H1 (cell line): Measurements from ENCODE around the gene DLG1. TPM values are rescaled to one million over a fixed set of nuclear protein-coding genes. Genes with fewer than 3 reads are reported as not detected.

Source experiments
- CTCF ChIA-PET: fragments of 300-600 bp; sonication (Branson Sonifier 250); formaldehyde crosslinking; loops from one replicate; lab custom pipeline; 2021; ENCODE audit not compliant: partially characterized antibody; lab: Charles Lee
- POLR2A ChIA-PET: fragments of 300-600 bp; sonication (Branson Sonifier 250); formaldehyde crosslinking; loops from one replicate; lab custom pipeline; 2021; ENCODE audit warnings: inconsistent platforms; ENCODE audit not compliant: partially characterized antibody; lab: Charles Lee
- DNase-seq, 2 experiments: peaks; one replicate each; pipeline versions ENCODE4 v3.0.0 to v3.0.0-alpha.2; 2010 to 2022; ENCODE audit warnings: low spot score in 2 of 2, low read depth in 1 of 2, mixed read lengths in 1 of 2
- FAIRE-seq: peaks from 2 replicates; lab custom pipeline; 2011; peaks lifted over from hg19 to GRCh38; lab: Jason Lieb, UNC
- H2AFZ ChIP-seq: 2 replicates; pipeline ENCODE4 v1.8.1; 2012; ENCODE audit warnings: low read length, inconsistent platforms
- H2AK5ac ChIP-seq: 2 replicates; pipeline ENCODE4 v1.6.1; 2013; ENCODE audit warnings: low read depth, low read length
- H2BK120ac ChIP-seq: replicated peaks from 2 replicates; pipeline ENCODE3; 2013; ENCODE audit warnings: low read depth, low read length, inconsistent platforms
- H2BK12ac ChIP-seq: 2 replicates; pipeline ENCODE4 v1.6.1; 2013; ENCODE audit warnings: low read depth, low read length
- H2BK15ac ChIP-seq: 2 replicates; pipeline ENCODE4 v1.6.1; 2013; ENCODE audit warnings: low read length
- H2BK20ac ChIP-seq: 2 replicates; pipeline ENCODE4 v1.6.1; 2013; ENCODE audit warnings: low read length
- H2BK5ac ChIP-seq: 2 replicates; pipeline ENCODE4 v1.6.1; 2013; ENCODE audit warnings: low read depth, low read length
- H3K14ac ChIP-seq: 2 replicates; pipeline ENCODE4 v1.6.1; 2013; ENCODE audit warnings: inconsistent platforms; ENCODE audit not compliant: insufficient read length
- H3K18ac ChIP-seq: 2 replicates; pipeline ENCODE4 v1.6.1; 2013; ENCODE audit warnings: low read length; ENCODE audit errors: extremely low read depth
- H3K23ac ChIP-seq: 2 replicates; pipeline ENCODE4 v1.6.1; 2013; ENCODE audit warnings: inconsistent platforms; ENCODE audit not compliant: insufficient read length
- H3K23me2 ChIP-seq: 2 replicates; pipeline ENCODE4 v1.6.1; 2013; ENCODE audit warnings: low read depth, low read length
- H3K27ac ChIP-seq: 2 replicates; pipeline ENCODE4 v1.6.1; 2011; ENCODE audit warnings: low read depth, low read length, inconsistent platforms
- H3K27me3 ChIP-seq, 4 experiments: replicated peaks in 1 of 4; 1 replicate in 1 of 4; 2 replicates in 3 of 4; pipeline versions ENCODE4 v1.6.1 to v1.8.1; 2011 to 2013; ENCODE audit warnings: low read length in 3 of 4, mild to moderate bottlenecking in 3 of 4, inconsistent platforms in 2 of 4, mixed read lengths in 2 of 4, moderate library complexity in 1 of 4; ENCODE audit not compliant: control insufficient read depth in 3 of 4, insufficient read depth in 3 of 4; ENCODE audit errors: extremely low read depth in 1 of 4
- H3K36me3 ChIP-seq, 4 experiments: 2 replicates each; pipeline versions ENCODE4 v1.6.1 to v1.8.1; 2011 to 2013; ENCODE audit warnings: mild to moderate bottlenecking in 4 of 4, low read length in 3 of 4, moderate library complexity in 2 of 4, control low read depth in 1 of 4, inconsistent platforms in 1 of 4; ENCODE audit not compliant: insufficient read depth in 4 of 4, control insufficient read depth in 2 of 4
- H3K4ac ChIP-seq: replicated peaks from 2 replicates; pipeline ENCODE3; 2013; ENCODE audit warnings: low read length, low read depth, mixed read lengths, inconsistent platforms; ENCODE audit not compliant: insufficient read length
- H3K4me1 ChIP-seq, 4 experiments: replicated peaks in 1 of 4; 1 replicate in 1 of 4; 2 replicates in 3 of 4; pipeline versions ENCODE4 v1.6.1 to v1.8.1; 2011 to 2013; ENCODE audit warnings: low read length in 3 of 4, inconsistent platforms in 2 of 4, mixed read lengths in 1 of 4; ENCODE audit not compliant: insufficient read depth in 4 of 4, control insufficient read depth in 3 of 4
- H3K4me2 ChIP-seq, 2 experiments: 2 replicates each; pipeline versions ENCODE4 v1.6.1 to v1.8.1; 2011 to 2013; ENCODE audit warnings: low read depth in 2 of 2, low read length in 2 of 2, control low read depth in 1 of 2, inconsistent platforms in 1 of 2, mild to moderate bottlenecking in 1 of 2; ENCODE audit not compliant: insufficient read depth in 1 of 2
- H3K4me3 ChIP-seq, 4 experiments: fragments of 200-600, 300-600 bp in 1 of 4; sonication (generic), shearing (Covaris generic), sonication (Bioruptor Twin) in 1 of 4; 2 replicates each; pipeline versions ENCODE4 v1.5.1 to v1.8.1; 2011 to 2016; ENCODE audit warnings: low read length in 4 of 4, low read depth in 3 of 4, control low read depth in 2 of 4, inconsistent platforms in 2 of 4, mild to moderate bottlenecking in 2 of 4, mixed read lengths in 1 of 4, moderate library complexity in 1 of 4; ENCODE audit not compliant: insufficient read depth in 2 of 4; ENCODE audit errors: extremely low read depth in 1 of 4
- H3K56ac ChIP-seq: replicated peaks from 2 replicates; pipeline ENCODE3; 2013; ENCODE audit warnings: low read depth, mild to moderate bottlenecking, mixed read lengths, low read length, inconsistent platforms; ENCODE audit not compliant: insufficient read length
- H3K79me1 ChIP-seq: 2 replicates; pipeline ENCODE4 v1.6.1; 2013; ENCODE audit warnings: low read depth, low read length, control low read depth
- H3K79me2 ChIP-seq, 2 experiments: 2 replicates each; pipeline versions ENCODE4 v1.6.1 to v1.8.1; 2012 to 2013; ENCODE audit warnings: low read length in 2 of 2, mild to moderate bottlenecking in 2 of 2, inconsistent platforms in 1 of 2; ENCODE audit not compliant: insufficient read depth in 2 of 2, control insufficient read depth in 1 of 2
- H3K9ac ChIP-seq, 4 experiments: replicated peaks in 1 of 4; 1 replicate in 1 of 4; 2 replicates in 3 of 4; pipeline versions ENCODE4 v1.6.1 to v1.8.1; 2011 to 2013; ENCODE audit warnings: low read depth in 3 of 4, low read length in 3 of 4, control low read depth in 2 of 4, mild to moderate bottlenecking in 2 of 4, moderate library complexity in 2 of 4, inconsistent platforms in 1 of 4; ENCODE audit errors: extremely low read depth in 1 of 4
- H3K9me3 ChIP-seq, 2 experiments: 2 replicates each; pipeline versions ENCODE4 v1.6.1 to v1.8.1; 2012 to 2013; ENCODE audit warnings: mild to moderate bottlenecking in 2 of 2, moderate library complexity in 2 of 2, control low read depth in 1 of 2, inconsistent platforms in 1 of 2, low read depth in 1 of 2, low read length in 1 of 2, mixed read lengths in 1 of 2; ENCODE audit not compliant: insufficient read depth in 2 of 2
- H4K20me1 ChIP-seq, 2 experiments: replicated peaks in 1 of 2; 2 replicates each; pipeline versions ENCODE3 to v1.8.1; 2011 to 2013; ENCODE audit warnings: inconsistent platforms in 2 of 2, low read length in 2 of 2, mild to moderate bottlenecking in 1 of 2; ENCODE audit not compliant: insufficient read depth in 2 of 2, control insufficient read depth in 1 of 2
- H4K5ac ChIP-seq: 2 replicates; pipeline ENCODE4 v1.6.1; 2013; ENCODE audit warnings: low read length, low read depth, mixed read lengths, inconsistent platforms; ENCODE audit not compliant: insufficient read length
- H4K8ac ChIP-seq: 2 replicates; pipeline ENCODE4 v1.8.0; 2013; ENCODE audit warnings: mild to moderate bottlenecking, moderate library complexity, low read length, inconsistent platforms; ENCODE audit not compliant: insufficient read depth; ENCODE audit errors: extremely low read depth
- H4K91ac ChIP-seq: replicated peaks from 2 replicates; pipeline ENCODE3; 2013; ENCODE audit warnings: low read length, mixed read lengths, inconsistent platforms; ENCODE audit not compliant: insufficient read length
- GTF2F1 ChIP-seq: IDR thresholded peaks from 2 replicates; pipeline ENCODE4 v1.6.1; 2012; ENCODE audit warnings: low read depth, low read length, improper control_type of control experiment, borderline replicate concordance
- TCF12 ChIP-seq: IDR thresholded peaks from 2 replicates; pipeline ENCODE4 v1.6.1; 2011; ENCODE audit warnings: low read depth, mild to moderate bottlenecking, low read length
- YY1 ChIP-seq: IDR thresholded peaks from 2 replicates; pipeline ENCODE4 v1.6.1; 2011; ENCODE audit warnings: low read depth, mild to moderate bottlenecking, low read length
- WGBS, 2 experiments: shearing (Covaris generic) in 1 of 2; methylation state at CpG; one replicate each; pipeline versions ENCODE4 v1.1.6 to v1.1.7; 2013 to 2015; ENCODE audit warnings: low lambda C conversion rate in 2 of 2, mixed read lengths in 2 of 2, inconsistent platforms in 1 of 2, low coverage in 1 of 2, missing lambda C conversion rate in 1 of 2; ENCODE audit not compliant: insufficient replicate concordance in 2 of 2, insufficient coverage in 1 of 2, insufficient read length in 1 of 2; ENCODE audit errors: extremely low coverage in 1 of 2, missing lambda C conversion rate in 1 of 2; 5-methylcytosine and 5-hydroxymethylcytosine counted together
- polyA plus RNA-seq, 7 experiments: library from polyadenylated mRNA; depleted of rRNA in 3 of 7; stranded (reverse) in 5 of 7; unstranded in 2 of 7; fragments of >200 nt in 5 of 7; fragments of 200-250 nt in 2 of 7; gene quantifications; 1 replicate in 5 of 7; 2 replicates in 1 of 7; 4 replicates in 1 of 7; pipeline versions ENCODE4 v1.2.1 to v1.2.3, GENCODE V29; 2011 to 2013; ENCODE audit warnings: missing spikeins in 2 of 7, mixed read lengths in 2 of 7
- total RNA-seq: library from RNA; stranded (reverse); fragmentation: NEBNext Ultra II Directional; extraction: Animal tissue kit (Norgen Biotek cat#: 25700); gene quantifications from 2 replicates; pipeline ENCODE4 v1.2.1, GENCODE V29; 2021

DLG1 gene
- total and polyA plus RNA-seq, 2 of the 8 experiments (the other 6 are each of a cell fraction or from before 2014, with no cell fraction given) = 13.4 to 78.8 TPM

DNA sequence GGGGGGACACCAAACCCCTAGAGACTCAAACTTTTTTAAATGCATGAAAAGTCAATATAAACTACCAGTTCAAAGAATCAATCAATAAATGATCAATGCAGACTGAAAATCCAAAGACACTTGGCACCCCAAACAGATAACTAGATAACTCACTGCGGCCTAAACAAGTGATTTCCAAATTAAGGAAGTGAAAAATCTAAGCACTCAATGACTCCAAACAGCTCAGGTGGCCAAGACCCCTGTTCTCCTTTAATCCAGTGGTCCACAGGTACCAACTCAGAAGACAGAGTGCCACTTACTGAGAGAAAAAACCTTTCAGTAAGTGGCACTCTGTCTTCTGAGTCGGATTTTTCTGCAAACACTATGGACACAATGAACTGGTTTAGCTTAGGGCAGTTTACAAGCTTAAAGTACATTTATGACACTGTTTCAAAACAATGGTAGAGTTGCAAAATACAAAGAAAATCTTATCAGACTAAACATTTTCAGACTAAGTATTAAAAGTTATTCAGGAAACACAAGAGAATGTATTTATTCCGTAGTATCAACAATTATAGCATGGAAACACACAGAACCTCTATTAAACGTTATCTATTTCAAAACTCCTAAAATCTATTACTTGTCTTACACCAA lies 4.7 kb downstream of the DLG1 start:
- H3K4me1 ChIP-seq = no peaks in the 10 kb centered on the region
- H3K9ac ChIP-seq = no peak overlapping the region
- H3K4me2 ChIP-seq = no peak overlapping the region
- H2BK20ac ChIP-seq = no peak overlapping the region
- no peak overlapping the region for H3K18ac ChIP-seq
- CTCF ChIA-PET = interaction anchor here (1.1 kb wide), 1 partner anchor 450 kb away, joined by 3 read pairs; no protein-coding TSS in a partner anchor
- no peak overlapping the region for H3K4me3 ChIP-seq
- H2AFZ ChIP-seq = no peak overlapping the region
- H3K4ac ChIP-seq = no peak overlapping the region
- H3K27me3 ChIP-seq = no peaks in the 10 kb centered on the region
- H3K23me2 ChIP-seq = peaks cover 5% of the 10 kb centered on the region
- H3K79me1 ChIP-seq = no peaks in the 10 kb centered on the region
- no peak for DNase-seq
- no peak for FAIRE-seq
- H3K56ac ChIP-seq = no peak overlapping the region
- no peak overlapping the region for H4K5ac ChIP-seq
- no peak overlapping the region for H3K27ac ChIP-seq
- H2BK15ac ChIP-seq = no peak overlapping the region
- no peaks in the 10 kb centered on the region for H3K9me3 ChIP-seq
- no peak overlapping the region for H3K23ac ChIP-seq
- H2BK5ac ChIP-seq = no peak overlapping the region
- no peak overlapping the region for H3K14ac ChIP-seq
- H2AK5ac ChIP-seq = no peak overlapping the region
- H2BK12ac ChIP-seq = no peak overlapping the region
- no peak overlapping the region for H2BK120ac ChIP-seq
- peaks cover 6 to 7% of the 10 kb centered on the region in 2 experiments for H4K20me1 ChIP-seq
- peaks cover 2 to 45% (median 12%) of the 10 kb centered on the region in 4 experiments; a peak in 6 of 8 replicates for H3K36me3 ChIP-seq
- no peak overlapping the region for H4K8ac ChIP-seq
- WGBS, 2 experiments = 90 to 100% methylated on average over 1 to 4 of the region's 4 CpGs
- H3K79me2 ChIP-seq = peaks cover 0 to 84% of the 10 kb centered on the region in 2 experiments; a peak in 2 of 4 replicates
- POLR2A ChIA-PET = no interaction called here
- H4K91ac ChIP-seq = no peak overlapping the region
- no peak for TF ChIP-seq YY1
- TF ChIP-seq GTF2F1 = no peak
- no peak for TF ChIP-seq TCF12
